HG02678 (cell line): ENCODE measurements around the gene TXNDC8.

ENCODE experiments used
- ATAC-seq: cut with Tn5 transposase; IDR thresholded peaks from one replicate; pipeline ENCODE4 v1.9.1; 2021; ENCODE audit warnings: mild to moderate bottlenecking, moderate library complexity; ENCODE audit not compliant: unreplicated experiment

The TXNDC8 gene

DNA sequence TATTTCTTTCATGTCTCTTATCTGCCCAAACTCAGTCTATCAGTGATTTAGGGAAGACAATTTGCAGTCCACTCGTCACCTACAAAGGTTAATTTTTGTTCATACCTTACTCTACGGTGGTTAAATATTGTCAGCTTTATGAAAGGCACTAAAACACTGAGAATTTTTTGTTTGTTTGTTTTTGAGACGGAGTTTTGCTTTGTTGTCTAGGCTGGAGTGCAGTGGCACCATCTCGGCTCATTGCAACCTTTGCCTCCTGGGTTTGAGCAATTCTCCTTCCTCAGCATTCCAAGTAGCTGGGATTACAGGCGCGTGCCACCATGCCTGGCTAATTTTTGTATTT lies 55.0 kb downstream of the TXNDC8 start:
- no peak for ATAC-seq

DNA sequence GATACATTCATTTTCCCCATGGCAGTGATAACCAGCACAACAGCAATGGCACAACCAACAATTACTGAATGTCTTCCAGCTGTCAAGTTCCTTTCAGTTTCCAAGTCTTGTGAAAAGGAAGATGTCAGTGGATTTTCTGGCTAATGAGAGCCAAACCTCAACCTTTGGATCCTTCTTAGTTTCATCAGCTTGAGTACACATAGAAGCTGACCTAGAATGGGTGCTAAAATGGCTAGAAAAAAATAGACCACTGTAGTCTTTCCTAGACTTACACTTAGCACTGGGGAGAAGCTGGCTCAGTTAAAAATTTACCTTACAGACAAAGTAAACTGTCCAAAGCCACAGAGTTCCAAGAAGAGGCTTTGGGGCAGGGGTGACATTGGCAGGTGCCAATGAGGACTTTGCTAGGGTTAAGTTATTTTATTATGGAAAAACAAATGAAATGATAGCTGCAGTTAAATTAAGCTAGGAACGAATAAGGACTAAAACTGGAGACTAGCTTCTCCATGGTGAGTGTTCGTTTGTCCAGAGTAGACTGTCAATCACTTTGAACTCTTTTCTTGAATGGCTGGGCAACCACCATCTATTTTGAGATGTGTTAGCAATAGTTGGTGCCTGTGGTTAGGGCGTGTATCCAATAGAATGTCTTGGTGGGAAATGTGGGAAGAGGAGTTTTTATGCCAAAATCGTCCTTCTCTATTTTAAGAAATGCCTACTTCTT lies 55.5 kb downstream of the TXNDC8 start:
- no peak for ATAC-seq

- ATAC-seq: no peak
These were observed 59.5 kb downstream of the TXNDC8 start for GRCh38 chr9:110278080-110278707.

- ATAC-seq: no peak
These were observed 60.9 kb downstream of the TXNDC8 start for GRCh38 chr9:110276781-110277180.

DNA sequence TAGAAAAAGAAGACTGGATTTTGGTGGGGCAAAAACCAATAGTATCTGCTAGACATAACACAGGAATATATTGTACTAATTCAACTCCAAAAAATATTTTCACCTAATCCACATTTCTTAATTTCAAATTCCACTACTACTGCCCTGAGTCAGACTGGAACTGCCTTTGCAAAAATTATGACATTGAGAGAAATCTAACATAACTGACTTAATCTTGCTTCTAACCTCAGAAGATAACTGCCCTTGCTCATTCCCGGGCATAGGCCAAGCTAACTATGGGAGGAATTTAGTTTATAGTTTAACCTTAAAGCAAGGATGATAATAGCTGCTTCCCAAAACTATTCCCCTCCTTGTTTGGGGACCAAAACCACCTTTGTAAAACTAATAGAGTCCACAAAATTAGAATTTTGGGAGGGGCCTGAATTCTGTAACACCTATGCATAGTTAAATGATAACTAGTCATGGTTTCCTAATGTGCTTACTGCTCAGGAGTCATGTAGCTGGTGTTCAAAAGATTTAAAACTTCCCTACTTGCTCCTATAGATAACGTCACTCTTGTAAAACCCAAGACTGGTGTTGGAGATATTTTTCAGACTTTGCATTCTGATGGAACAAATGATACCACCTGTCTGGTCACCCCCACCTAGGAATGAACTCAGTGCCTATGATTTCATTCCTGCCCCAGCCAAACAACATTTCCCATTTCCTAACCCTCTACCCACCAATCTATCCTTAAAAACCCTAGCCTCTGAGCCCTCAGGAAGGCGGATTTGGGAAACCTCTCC lies 67.3 kb downstream of the TXNDC8 start:
- no peak for ATAC-seq

DNA sequence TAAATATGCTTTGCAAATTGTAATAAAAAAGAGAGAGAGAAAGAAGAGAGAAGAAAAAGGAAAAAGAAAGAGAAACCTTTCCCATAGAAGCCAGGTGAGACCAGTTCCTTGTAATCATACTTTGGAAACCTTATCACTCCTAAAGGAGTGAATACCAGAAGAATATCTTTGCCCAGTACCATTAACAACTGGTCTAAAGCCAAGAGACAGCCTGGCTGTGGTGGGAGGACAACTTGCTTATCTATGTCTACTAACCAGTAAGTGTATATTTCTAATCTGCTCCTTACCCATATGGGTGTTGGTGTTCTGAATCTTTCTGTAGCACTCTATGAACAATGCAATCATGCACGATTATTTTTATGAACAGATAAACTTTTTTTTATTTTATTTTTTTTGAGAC lies 70.9 kb downstream of the TXNDC8 start:
- no peak for ATAC-seq

GRCh38 chr9:110261632-110262031 lies 76.0 kb downstream of the TXNDC8 start:
- no peak for ATAC-seq

DNA sequence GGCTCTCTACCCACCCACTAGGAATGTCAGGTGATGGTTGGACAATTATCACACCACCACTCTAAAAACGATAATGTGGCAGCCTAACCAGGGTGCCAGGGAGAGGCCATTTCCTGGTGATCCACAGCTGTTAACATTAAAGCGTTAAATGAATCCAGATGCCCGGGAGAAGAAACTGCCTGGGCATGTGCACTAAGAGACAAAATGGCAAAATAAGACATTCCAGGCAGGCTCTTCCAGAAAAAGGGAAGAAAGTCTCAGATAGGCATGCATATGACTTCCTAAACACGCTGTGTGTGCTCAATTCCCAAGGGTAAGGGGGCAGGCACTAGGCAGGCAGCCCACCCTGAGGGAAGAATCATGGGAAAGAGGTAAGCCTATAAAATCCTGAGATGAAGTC lies 76.8 kb downstream of the TXNDC8 start:
- ATAC-seq: no peak

GRCh38 chr9:110259566-110259965 lies 78.1 kb downstream of the TXNDC8 start:
- no peak for ATAC-seq

DNA sequence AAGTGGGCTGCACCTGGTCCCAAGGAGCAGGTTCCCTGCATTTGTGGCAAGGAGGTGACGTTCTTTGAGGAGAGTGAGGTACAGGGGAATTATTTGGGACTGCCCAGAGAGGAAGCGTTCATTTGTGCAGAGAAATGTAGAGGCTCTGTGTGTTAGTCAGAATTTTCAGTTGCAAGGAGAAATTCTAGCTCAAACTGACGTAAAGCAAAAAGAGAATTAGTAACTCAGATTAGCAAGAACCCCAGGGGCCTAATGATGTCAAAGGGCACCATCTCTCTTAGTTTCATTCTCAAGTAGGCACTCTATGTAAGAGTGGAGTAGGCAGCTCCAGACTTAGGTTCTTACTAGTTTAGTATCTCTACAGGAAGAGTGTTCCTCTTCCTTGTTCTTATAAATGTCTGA lies 79.0 kb downstream of the TXNDC8 start:
- no peak for ATAC-seq

GRCh38 chr9:110257956-110258355 lies 79.7 kb downstream of the TXNDC8 start:
- ATAC-seq: no peak

GRCh38 chr9:110257097-110257841 lies 80.4 kb downstream of the TXNDC8 start:
- no peak for ATAC-seq

- ATAC-seq: peak; percentile 68
These were observed 81.1 kb downstream of the TXNDC8 start, which contains the start of gene TXN for GRCh38 chr9:110256380-110257096. TXN (minus strand) TSS chr9:110256507; CDS start chr9:110256435, 72 bp downstream.

DNA sequence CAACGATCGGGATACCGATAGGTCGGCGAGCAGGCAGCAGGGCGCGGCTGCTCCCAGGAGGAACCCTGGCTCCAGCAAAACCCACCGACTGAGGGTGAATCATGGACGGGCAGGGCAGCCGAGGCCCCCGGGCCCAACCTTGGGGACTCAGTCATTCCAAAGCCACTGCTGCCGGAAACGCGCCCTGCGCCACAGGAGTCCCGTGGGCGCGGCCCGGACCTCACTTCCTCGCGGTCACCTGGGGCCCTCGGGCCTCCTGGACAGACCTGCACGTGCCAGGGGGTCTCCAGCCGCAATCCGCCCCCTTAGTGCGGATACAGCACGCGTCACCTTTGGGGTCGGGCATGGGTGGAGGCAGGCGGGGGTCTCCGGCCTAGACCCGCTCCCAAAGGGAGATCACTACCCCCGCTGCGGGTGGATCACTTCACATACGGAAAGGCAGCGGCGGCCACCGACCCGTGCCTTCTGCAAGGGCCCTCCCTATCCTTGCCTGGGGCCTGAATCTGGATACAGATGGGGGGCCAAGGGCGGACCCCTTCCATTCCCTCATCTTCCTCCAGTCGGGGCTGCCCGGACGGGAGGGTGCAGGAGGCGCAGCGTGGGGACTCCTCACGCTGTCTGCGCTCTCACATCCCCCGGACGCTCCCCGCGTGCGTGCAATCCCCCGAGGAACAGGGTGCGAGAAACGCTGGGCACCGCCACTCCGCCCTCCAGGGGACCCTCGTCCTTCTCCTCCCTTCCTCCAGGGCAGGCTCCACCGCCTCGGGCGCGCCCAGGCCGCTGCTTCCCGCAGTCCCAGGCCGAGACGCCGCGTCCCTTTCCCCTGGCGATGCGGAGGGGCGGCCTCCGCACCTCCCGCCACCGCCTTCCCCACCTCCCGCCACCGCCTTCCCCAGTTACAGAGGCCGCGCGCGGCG lies 81.9 kb downstream of the TXNDC8 start:
- ATAC-seq: peak; percentile 23

DNA sequence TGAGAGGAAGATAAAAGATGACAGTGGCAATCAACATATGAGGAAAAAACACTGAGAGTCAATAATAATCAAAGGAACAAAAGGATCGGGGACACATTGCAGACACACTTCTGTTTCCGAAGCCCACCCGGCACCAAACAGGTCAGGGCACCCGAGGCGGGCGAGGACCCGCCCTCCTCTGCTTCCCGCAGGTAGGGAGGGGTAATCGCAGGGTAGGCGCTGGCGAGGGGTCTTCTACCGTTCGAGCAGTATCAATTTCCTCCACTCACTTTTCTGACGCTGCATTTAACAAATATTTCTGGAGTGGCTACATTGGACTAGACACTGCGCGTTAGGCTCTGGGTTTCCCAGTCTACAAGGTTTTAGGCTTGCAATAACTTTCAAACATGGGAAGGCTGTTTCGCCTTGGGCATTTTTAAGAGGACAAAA lies 82.6 kb downstream of the TXNDC8 start:
- no peak for ATAC-seq

GRCh38 chr9:110254500-110254899 lies 83.2 kb downstream of the TXNDC8 start:
- ATAC-seq: no peak
